Measurements from ENCODE around the gene C1orf167. TPM values are rescaled to one million over a fixed set of nuclear protein-coding genes. Genes with fewer than 3 reads are reported as not detected.

C1orf167 gene
- total RNA-seq, 1 donor from 2014 or later, result not detected

GRCh38 chr1:11786168-11786567 is 24.2 kb downstream of the C1orf167 start:
- no peak overlapping the region for H3K4me3 ChIP-seq
- no peaks in the 10 kb centered on the region for H3K27me3 ChIP-seq
- peaks cover 70% of the 10 kb centered on the region for H3K4me1 ChIP-seq
- no peak for DNase-seq (ENCODE audit: extremely low spot score in 2 of 2)
- H3K9me3 ChIP-seq, result no peaks in the 10 kb centered on the region
- TF ChIP-seq POLR2A (IDR thresholded peaks at IDR 0.05) (no peak), CTCF (IDR thresholded peaks at IDR 0.05) (no peak), POLR2AphosphoS5 (IDR thresholded peaks at IDR 0.05; ENCODE audit: insufficient read depth in 1 of 2, low read depth in 1 of 2) (no peak)
- H3K27ac ChIP-seq, result peak overlapping the region; percentile 99
- intact Hi-C loops (cut with DNase I), result no loop called here
- no peaks in the 10 kb centered on the region for H3K36me3 ChIP-seq

- peaks cover 80% of the 10 kb centered on the region for H3K4me1 ChIP-seq
- peak overlapping the region; percentile 99 for H3K27ac ChIP-seq
- H3K27me3 ChIP-seq, result no peaks in the 10 kb centered on the region
- no peak for TF ChIP-seq CTCF (IDR thresholded peaks at IDR 0.05)
- TF ChIP-seq POLR2AphosphoS5 (IDR thresholded peaks at IDR 0.05; ENCODE audit: insufficient read depth in 1 of 2, low read depth in 1 of 2), result peak; percentile 59 to 68
- DNase-seq (ENCODE audit: extremely low spot score in 2 of 2), result no peak
- intact Hi-C loops (cut with DNase I), result no loop called here
- H3K36me3 ChIP-seq, result peaks cover 0 to 5% of the 10 kb centered on the region in 2 donors
- peak overlapping the region in 1 of 2 donors; percentile 27 for H3K4me3 ChIP-seq
- H3K9me3 ChIP-seq, result no peaks in the 10 kb centered on the region
Observed at GRCh38 chr1:11787251-11787803, 25.3 kb downstream of the C1orf167 start.

- Histone ChIP-seq H3K4me1 (peaks cover 80% of the 10 kb centered on the region), H3K4me3 (no peak overlapping the region)
- intact Hi-C loops (cut with DNase I), result no loop called here
Observed at GRCh38 chr1:11787804-11788436, 25.9 kb downstream of the C1orf167 start.

GRCh38 chr1:11788549-11789053 is 26.6 kb downstream of the C1orf167 start:
- no peak overlapping the region for H3K4me3 ChIP-seq
- peaks cover 0 to 11% of the 10 kb centered on the region in 2 donors for H3K36me3 ChIP-seq
- H3K27me3 ChIP-seq, result no peaks in the 10 kb centered on the region
- no peak for DNase-seq (ENCODE audit: extremely low spot score in 2 of 2)
- H3K9me3 ChIP-seq, result no peaks in the 10 kb centered on the region
- intact Hi-C loops (cut with DNase I), result no loop called here
- peaks cover 80% of the 10 kb centered on the region for H3K4me1 ChIP-seq
- H3K27ac ChIP-seq, result peak overlapping the region; percentile 99
- no peak for TF ChIP-seq CTCF (IDR thresholded peaks at IDR 0.05)
- no peak for TF ChIP-seq POLR2A (IDR thresholded peaks at IDR 0.05)
- no peak for TF ChIP-seq POLR2AphosphoS5 (IDR thresholded peaks at IDR 0.05; ENCODE audit: insufficient read depth in 1 of 2, low read depth in 1 of 2)

More at GRCh38 chr1:11787804-11788436, 25.9 kb downstream of the C1orf167 start:
- no peaks in the 10 kb centered on the region for H3K27me3 ChIP-seq
- H3K9me3 ChIP-seq, result no peaks in the 10 kb centered on the region
- peak overlapping the region; percentile 99 for H3K27ac ChIP-seq
- H3K36me3 ChIP-seq, result peaks cover 0 to 6% of the 10 kb centered on the region in 2 donors
- DNase-seq (ENCODE audit: extremely low spot score in 2 of 2), result no peak
- TF ChIP-seq POLR2AphosphoS5 (IDR thresholded peaks at IDR 0.05; ENCODE audit: insufficient read depth in 1 of 2, low read depth in 1 of 2) (peak in 1 of 2 donors; percentile 43), POLR2A (IDR thresholded peaks at IDR 0.05) (no peak)

GRCh38 chr1:11789126-11790067 is 27.4 kb downstream of the C1orf167 start:
- Histone ChIP-seq H3K4me1 (peaks cover 78% of the 10 kb centered on the region), H3K4me3 (no peak overlapping the region), H3K36me3 (peaks cover 0 to 19% of the 10 kb centered on the region in 2 donors), H3K27me3 (no peaks in the 10 kb centered on the region), H3K27ac (peak overlapping the region; percentile 99), H3K9me3 (no peaks in the 10 kb centered on the region)
- intact Hi-C loops (cut with DNase I), result no loop called here
- DNase-seq (ENCODE audit: extremely low spot score in 2 of 2), result no peak
- TF ChIP-seq POLR2A (IDR thresholded peaks at IDR 0.05) (no peak), POLR2AphosphoS5 (IDR thresholded peaks at IDR 0.05; ENCODE audit: insufficient read depth in 1 of 2, low read depth in 1 of 2) (no peak), CTCF (IDR thresholded peaks at IDR 0.05) (no peak)
